ENCODE data around the gene PPP2R5C. TPM values are rescaled to one million over a fixed set of nuclear protein-coding genes. Genes with fewer than 3 reads are reported as not detected.
"Not testable (repeated sequence)": the region's sequence is repeated elsewhere in the genome, so short reads cannot be mapped to it uniquely, and the experiment has no call there.

PPP2R5C gene
- total RNA-seq, 1 donor from 2014 or later = 170 TPM

GRCh38 chr14:101781240-101782061 is 19.9 kb downstream of the PPP2R5C start:
- no peaks in the 10 kb centered on the region for H3K9me3 Mint-ChIP-seq
- H3K36me3 Mint-ChIP-seq (ENCODE audit: low read depth) = peaks cover 7% of the 10 kb centered on the region
- H3K4me1 Mint-ChIP-seq (ENCODE audit: low read depth) = peaks cover 9% of the 10 kb centered on the region
- peaks cover 17% of the 10 kb centered on the region for H3K27me3 Mint-ChIP-seq (ENCODE audit: low read depth)
- peak overlapping the region; percentile 62 for H3K4me3 Mint-ChIP-seq (ENCODE audit: low read depth)
- intact Hi-C loops (cut with micrococcal nuclease) = no loop called here
- no peak for DNase-seq (ENCODE audit: low spot score)
- no peak overlapping the region for H3K27ac Mint-ChIP-seq

GRCh38 chr14:101783260-101784016 is 21.9 kb downstream of the PPP2R5C start:
- Mint-ChIP-seq H3K27me3 (ENCODE audit: low read depth) (peaks cover 17% of the 10 kb centered on the region), H3K27ac (no peak overlapping the region), H3K9me3 (no peaks in the 10 kb centered on the region), H3K36me3 (ENCODE audit: low read depth) (peaks cover 1% of the 10 kb centered on the region), H3K4me3 (ENCODE audit: low read depth) (peak overlapping the region; percentile 61), H3K4me1 (ENCODE audit: low read depth) (peaks cover 8% of the 10 kb centered on the region)
- intact Hi-C loops (cut with micrococcal nuclease) = no loop called here
- no peak for DNase-seq (ENCODE audit: low spot score)

- intact Hi-C loops (cut with micrococcal nuclease) = no loop called here
- Mint-ChIP-seq H3K36me3 (ENCODE audit: low read depth) (no peaks in the 10 kb centered on the region), H3K27ac (no peak overlapping the region)
Measured at GRCh38 chr14:101784631-101785030, 23.1 kb downstream of the PPP2R5C start.

GRCh38 chr14:101788016-101788635 is 26.6 kb downstream of the PPP2R5C start:
- Mint-ChIP-seq H3K36me3 (ENCODE audit: low read depth) (peaks cover 8% of the 10 kb centered on the region), H3K4me3 (ENCODE audit: low read depth) (no peak overlapping the region), H3K27me3 (ENCODE audit: low read depth) (no peaks in the 10 kb centered on the region), H3K4me1 (ENCODE audit: low read depth) (peaks cover 19% of the 10 kb centered on the region), H3K27ac (no peak overlapping the region), H3K9me3 (no peaks in the 10 kb centered on the region)
- no peak for DNase-seq (ENCODE audit: low spot score)
- intact Hi-C loops (cut with micrococcal nuclease) = no loop called here

More at GRCh38 chr14:101784631-101785030, 23.1 kb downstream of the PPP2R5C start:
- no peaks in the 10 kb centered on the region for H3K9me3 Mint-ChIP-seq
- no peak for DNase-seq (ENCODE audit: low spot score)
- no peak overlapping the region for H3K4me3 Mint-ChIP-seq (ENCODE audit: low read depth)
- peaks cover 12% of the 10 kb centered on the region for H3K27me3 Mint-ChIP-seq (ENCODE audit: low read depth)
- H3K4me1 Mint-ChIP-seq (ENCODE audit: low read depth) = peaks cover 8% of the 10 kb centered on the region

GRCh38 chr14:101789222-101789621 is 27.7 kb downstream of the PPP2R5C start:
- H3K27ac Mint-ChIP-seq = no peak overlapping the region
- DNase-seq (ENCODE audit: low spot score) = no peak
- H3K9me3 Mint-ChIP-seq = peaks cover 9% of the 10 kb centered on the region
- H3K4me1 Mint-ChIP-seq (ENCODE audit: low read depth) = peaks cover 19% of the 10 kb centered on the region
- H3K27me3 Mint-ChIP-seq (ENCODE audit: low read depth) = no peaks in the 10 kb centered on the region
- H3K4me3 Mint-ChIP-seq (ENCODE audit: low read depth) = no peak overlapping the region
- intact Hi-C loops (cut with micrococcal nuclease) = no loop called here
- H3K36me3 Mint-ChIP-seq (ENCODE audit: low read depth) = peaks cover 12% of the 10 kb centered on the region

GRCh38 chr14:101790232-101790631 is 28.7 kb downstream of the PPP2R5C start:
- Mint-ChIP-seq H3K9me3 (peaks cover 9% of the 10 kb centered on the region), H3K36me3 (ENCODE audit: low read depth) (peaks cover 12% of the 10 kb centered on the region), H3K4me3 (ENCODE audit: low read depth) (no peak overlapping the region), H3K27ac (no peak overlapping the region), H3K4me1 (ENCODE audit: low read depth) (peaks cover 19% of the 10 kb centered on the region), H3K27me3 (ENCODE audit: low read depth) (no peaks in the 10 kb centered on the region)
- no peak for DNase-seq (ENCODE audit: low spot score)
- intact Hi-C loops (cut with micrococcal nuclease) = no loop called here

GRCh38 chr14:101791919-101792572 is 30.5 kb downstream of the PPP2R5C start:
- intact Hi-C loops (cut with micrococcal nuclease) = loop anchor here (1.0 to 2.0 kb wide), 2 partner anchors 17 to 31 kb away; no protein-coding TSS in a partner anchor
- Mint-ChIP-seq H3K4me3 (ENCODE audit: low read depth) (peak overlapping the region; percentile 1), H3K9me3 (peaks cover 9% of the 10 kb centered on the region), H3K36me3 (ENCODE audit: low read depth) (peaks cover 12% of the 10 kb centered on the region), H3K4me1 (ENCODE audit: low read depth) (peaks cover 19% of the 10 kb centered on the region), H3K27ac (peak overlapping the region; percentile 28), H3K27me3 (ENCODE audit: low read depth) (no peaks in the 10 kb centered on the region)
- no peak for DNase-seq (ENCODE audit: low spot score)

GRCh38 chr14:101796016-101796415 is 34.5 kb downstream of the PPP2R5C start:
- intact Hi-C loops (cut with micrococcal nuclease) = no loop called here
- no peak for DNase-seq (ENCODE audit: low spot score)
- H3K27ac Mint-ChIP-seq = no peak overlapping the region
- H3K9me3 Mint-ChIP-seq = peaks cover 9% of the 10 kb centered on the region
- peaks cover 12% of the 10 kb centered on the region for H3K36me3 Mint-ChIP-seq (ENCODE audit: low read depth)
- peaks cover 14% of the 10 kb centered on the region for H3K4me1 Mint-ChIP-seq (ENCODE audit: low read depth)
- no peak overlapping the region for H3K4me3 Mint-ChIP-seq (ENCODE audit: low read depth)
- H3K27me3 Mint-ChIP-seq (ENCODE audit: low read depth) = no peaks in the 10 kb centered on the region

- Mint-ChIP-seq H3K4me1 (ENCODE audit: low read depth) (peaks cover 12% of the 10 kb centered on the region), H3K36me3 (ENCODE audit: low read depth) (peaks cover 12% of the 10 kb centered on the region), H3K27me3 (ENCODE audit: low read depth) (no peaks in the 10 kb centered on the region), H3K4me3 (ENCODE audit: low read depth) (no peak overlapping the region), H3K27ac (no peak overlapping the region), H3K9me3 (peaks cover 9% of the 10 kb centered on the region)
- no peak for DNase-seq (ENCODE audit: low spot score)
- intact Hi-C loops (cut with micrococcal nuclease) = no loop called here
Measured at GRCh38 chr14:101796479-101796878, 35.0 kb downstream of the PPP2R5C start.

GRCh38 chr14:101797856-101798255 is 36.3 kb downstream of the PPP2R5C start:
- peaks cover 9% of the 10 kb centered on the region for H3K9me3 Mint-ChIP-seq
- H3K4me3 Mint-ChIP-seq (ENCODE audit: low read depth) = no peak overlapping the region
- H3K4me1 Mint-ChIP-seq (ENCODE audit: low read depth) = no peaks in the 10 kb centered on the region
- peaks cover 5% of the 10 kb centered on the region for H3K36me3 Mint-ChIP-seq (ENCODE audit: low read depth)
- no peak overlapping the region for H3K27ac Mint-ChIP-seq
- no peaks in the 10 kb centered on the region for H3K27me3 Mint-ChIP-seq (ENCODE audit: low read depth)
- intact Hi-C loops (cut with micrococcal nuclease) = no loop called here
- no peak for DNase-seq (ENCODE audit: low spot score)

- H3K27ac Mint-ChIP-seq; H3K36me3 Mint-ChIP-seq (ENCODE audit: low read depth); H3K27me3 Mint-ChIP-seq (ENCODE audit: low read depth); DNase-seq (ENCODE audit: low spot score); H3K4me3 Mint-ChIP-seq (ENCODE audit: low read depth); H3K9me3 Mint-ChIP-seq; H3K4me1 Mint-ChIP-seq (ENCODE audit: low read depth); intact Hi-C loops (cut with micrococcal nuclease): not testable (repeated sequence)
Measured at GRCh38 chr14:101804373-101804772, 42.9 kb downstream of the PPP2R5C start.

GRCh38 chr14:101806252-101806651 is 44.7 kb downstream of the PPP2R5C start:
- intact Hi-C loops (cut with micrococcal nuclease); H3K27me3 Mint-ChIP-seq (ENCODE audit: low read depth); H3K36me3 Mint-ChIP-seq (ENCODE audit: low read depth); H3K27ac Mint-ChIP-seq; DNase-seq (ENCODE audit: low spot score); H3K9me3 Mint-ChIP-seq; H3K4me3 Mint-ChIP-seq (ENCODE audit: low read depth): not testable (repeated sequence)
- H3K4me1 Mint-ChIP-seq (ENCODE audit: low read depth) = peaks cover 16% of the 10 kb centered on the region

All from activated T-helper 2 cell treated with anti-CD3 and anti-CD28 coated beads, Interferon-gamma antibody, Interleukin-2, Interleukin-4, amounts not matched to agents 10 μg/mL and 5 μg/mL and 100 μg/mL, durations not matched to agents 14 hours and 24 hours and 36 hours (primary cell).